ENCODE measurements around the gene CAMTA1. TPM values are rescaled to one million over a fixed set of nuclear protein-coding genes. Genes with fewer than 3 reads are reported as not detected.
A peak's percentile ranks its signal among the peaks of the same experiment; 100 is the strongest.

CAMTA1 gene
- total RNA-seq, 1 experiment from 2014 or later, result 105 TPM

DNA sequence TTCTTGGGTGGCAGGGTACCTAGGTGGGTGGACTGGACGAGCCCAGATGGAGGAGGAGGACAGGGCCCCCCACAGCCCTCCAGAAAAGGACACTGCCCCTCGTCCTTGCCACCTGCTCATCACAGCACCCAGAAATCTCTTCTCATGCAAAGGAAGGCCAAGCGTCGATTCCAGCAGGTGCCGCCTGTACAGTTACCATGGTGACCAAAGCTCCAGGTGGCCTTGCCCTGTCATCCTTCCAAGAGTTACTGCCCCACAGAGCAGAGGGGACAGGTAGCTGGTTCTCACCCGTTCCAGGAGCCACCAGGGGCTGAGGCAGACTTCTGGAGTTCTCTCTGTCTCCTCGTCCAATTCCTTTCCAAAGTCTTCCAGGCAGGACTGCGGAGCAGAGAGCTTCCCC is 865.9 kb downstream of the CAMTA1 start:
- DNase-seq (ENCODE audit: low read depth), result no peak

GRCh38 chr1:7652061-7652460 is 866.8 kb downstream of the CAMTA1 start:
- DNase-seq (ENCODE audit: low read depth), result no peak

- no peak for DNase-seq (ENCODE audit: low read depth)
Measured at GRCh38 chr1:7652515-7653098, 867.4 kb downstream of the CAMTA1 start.

GRCh38 chr1:7654725-7655124 is 869.5 kb downstream of the CAMTA1 start:
- no peak for DNase-seq (ENCODE audit: low read depth)

GRCh38 chr1:7655354-7655753 is 870.1 kb downstream of the CAMTA1 start:
- DNase-seq (ENCODE audit: low read depth), result no peak

DNA sequence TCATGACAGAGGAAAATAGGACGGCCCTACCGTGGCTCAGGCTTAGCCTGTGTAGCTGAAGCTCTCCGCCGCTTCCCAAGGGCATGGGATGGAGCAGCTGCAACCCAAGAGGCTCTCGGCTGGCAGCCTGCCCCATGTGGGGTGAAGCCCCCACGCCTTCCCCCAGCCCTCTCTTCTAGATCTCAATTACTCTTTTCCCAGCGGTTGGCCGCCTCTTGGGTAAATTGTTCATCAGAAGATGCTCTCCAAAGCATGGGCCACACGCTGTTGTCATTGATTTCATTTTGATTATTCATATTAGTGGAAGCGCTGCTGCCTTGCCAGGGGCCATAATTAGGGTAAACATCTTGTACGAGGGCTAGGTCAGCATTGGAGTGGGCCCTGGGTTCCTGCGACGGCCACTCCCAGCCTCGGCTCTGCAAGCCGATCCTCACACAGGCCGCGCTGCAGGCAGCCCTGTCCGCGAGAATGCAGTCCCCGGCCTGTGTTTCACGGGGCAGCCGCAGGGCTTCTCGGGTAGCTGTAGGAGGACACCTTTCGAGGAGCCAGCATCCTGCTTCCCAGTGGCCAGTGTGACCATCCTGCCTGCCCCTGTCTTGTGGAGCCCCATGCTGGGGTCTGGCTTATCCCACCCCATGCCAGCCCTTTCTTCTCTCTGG is 871.4 kb downstream of the CAMTA1 start:
- no peak for DNase-seq (ENCODE audit: low read depth)

GRCh38 chr1:7657287-7658016 is 872.2 kb downstream of the CAMTA1 start:
- DNase-seq (ENCODE audit: low read depth), result no peak

DNA sequence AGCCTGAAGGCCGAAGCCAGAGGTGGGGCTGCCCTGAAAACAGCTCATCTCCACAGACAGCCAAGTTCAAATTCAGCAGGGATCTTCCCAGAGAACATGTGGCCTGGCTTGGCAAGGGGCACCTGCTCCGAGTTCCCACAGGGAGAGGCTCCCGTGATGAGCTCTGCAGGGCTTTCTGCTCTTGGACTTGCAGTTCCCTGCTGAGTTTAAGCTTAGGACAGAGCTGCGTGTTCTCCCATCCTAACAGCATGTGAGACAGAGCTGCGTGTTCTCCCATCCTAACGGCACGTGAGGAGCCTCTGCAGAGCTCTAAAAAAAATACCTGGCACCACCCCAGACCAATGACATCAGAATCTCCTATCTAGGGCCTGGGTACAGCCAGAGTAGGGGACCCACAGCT is 872.8 kb downstream of the CAMTA1 start:
- no peak for DNase-seq (ENCODE audit: low read depth)

DNA sequence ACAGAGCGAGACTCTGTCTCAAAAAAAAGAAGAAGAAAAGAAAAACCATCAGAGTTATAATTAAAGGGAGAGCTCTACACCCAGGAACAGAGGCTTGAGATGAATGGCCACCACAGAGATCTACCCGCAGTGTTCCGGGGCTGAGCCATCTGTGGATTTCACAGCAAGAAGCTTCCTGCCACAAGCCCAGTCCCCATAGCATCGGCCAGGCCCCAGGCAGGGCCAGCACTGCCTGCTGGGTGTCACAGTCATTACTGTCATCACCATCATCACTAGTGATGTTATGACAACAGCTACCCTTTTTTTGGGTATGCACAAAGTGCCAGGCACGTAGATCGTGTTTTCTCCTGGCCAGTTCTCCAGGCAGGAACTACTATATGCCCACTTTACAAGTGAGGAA is 874.3 kb downstream of the CAMTA1 start:
- no peak for DNase-seq (ENCODE audit: low read depth)

- no peak for DNase-seq (ENCODE audit: low read depth)
Measured at GRCh38 chr1:7663451-7664146, 878.3 kb downstream of the CAMTA1 start.

DNA sequence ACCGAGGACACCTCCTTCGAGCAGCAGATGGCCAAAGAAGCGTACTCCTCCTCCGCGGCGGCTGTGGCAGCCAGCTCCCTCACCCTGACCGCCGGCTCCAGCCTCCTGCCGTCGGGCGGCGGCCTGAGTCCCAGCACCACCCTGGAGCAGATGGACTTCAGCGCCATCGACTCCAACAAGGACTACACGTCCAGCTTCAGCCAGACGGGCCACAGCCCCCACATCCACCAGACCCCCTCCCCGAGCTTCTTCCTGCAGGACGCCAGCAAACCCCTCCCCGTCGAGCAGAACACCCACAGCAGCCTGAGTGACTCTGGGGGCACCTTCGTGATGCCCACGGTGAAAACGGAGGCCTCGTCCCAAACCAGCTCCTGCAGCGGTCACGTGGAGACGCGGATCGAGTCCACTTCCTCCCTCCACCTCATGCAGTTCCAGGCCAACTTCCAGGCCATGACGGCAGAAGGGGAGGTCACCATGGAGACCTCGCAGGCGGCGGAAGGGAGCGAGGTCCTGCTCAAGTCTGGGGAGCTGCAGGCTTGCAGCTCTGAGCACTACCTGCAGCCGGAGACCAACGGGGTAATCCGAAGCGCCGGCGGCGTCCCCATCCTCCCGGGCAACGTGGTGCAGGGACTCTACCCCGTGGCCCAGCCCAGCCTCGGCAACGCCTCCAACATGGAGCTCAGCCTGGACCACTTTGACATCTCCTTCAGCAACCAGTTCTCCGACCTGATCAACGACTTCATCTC is 879.1 kb downstream of the CAMTA1 start:
- no peak for DNase-seq (ENCODE audit: low read depth)

DNA sequence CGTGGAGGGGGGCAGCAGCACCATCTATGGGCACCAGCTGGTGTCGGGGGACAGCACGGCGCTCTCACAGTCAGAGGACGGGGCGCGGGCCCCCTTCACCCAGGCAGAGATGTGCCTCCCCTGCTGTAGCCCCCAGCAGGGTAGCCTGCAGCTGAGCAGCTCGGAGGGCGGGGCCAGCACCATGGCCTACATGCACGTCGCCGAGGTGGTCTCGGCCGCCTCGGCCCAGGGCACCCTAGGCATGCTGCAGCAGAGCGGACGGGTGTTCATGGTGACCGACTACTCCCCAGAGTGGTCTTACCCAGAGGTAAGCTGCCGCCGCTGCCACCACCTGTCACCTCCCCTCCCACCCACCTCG is 879.6 kb downstream of the CAMTA1 start:
- DNase-seq (ENCODE audit: low read depth), result no peak

DNA sequence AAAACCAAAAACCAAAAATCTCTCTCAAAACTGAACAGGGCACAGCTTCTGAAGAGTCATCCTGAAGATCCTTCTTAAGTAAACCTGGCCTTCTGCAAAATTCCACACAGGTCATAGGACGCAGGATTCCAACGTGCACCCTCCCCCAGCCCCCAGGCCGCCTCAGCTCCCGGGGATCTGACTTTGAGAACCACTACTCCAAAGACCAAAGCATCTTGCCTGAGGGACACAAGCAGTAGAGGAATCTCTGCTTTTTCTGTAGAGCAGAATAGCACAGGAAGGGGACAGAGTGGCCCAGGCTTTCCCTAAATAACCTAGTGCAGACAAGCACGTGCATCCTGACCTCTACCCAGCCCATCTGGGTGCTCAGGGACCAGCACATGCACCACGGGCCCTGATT is 881.0 kb downstream of the CAMTA1 start:
- DNase-seq (ENCODE audit: low read depth), result no peak

DNA sequence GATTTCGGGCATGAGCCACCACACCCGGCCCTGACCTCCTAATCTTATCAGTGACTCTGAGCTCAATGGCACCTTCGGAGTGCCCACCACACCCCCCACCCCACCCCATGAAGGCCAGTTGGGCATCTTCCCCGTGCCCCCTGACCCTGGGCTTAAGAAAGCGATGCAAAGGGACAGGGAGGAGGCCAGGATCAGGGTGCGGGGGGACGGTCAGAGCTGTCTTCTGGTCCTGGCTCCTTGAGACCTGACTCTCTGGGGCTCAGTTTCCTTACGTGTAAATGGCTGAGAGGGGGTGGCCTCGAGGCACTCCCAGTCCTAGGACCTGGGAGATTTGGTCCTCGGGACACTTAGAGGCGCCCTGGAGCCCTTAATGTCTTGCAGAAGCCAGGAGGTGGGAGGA is 881.9 kb downstream of the CAMTA1 start:
- DNase-seq (ENCODE audit: low read depth), result no peak

GRCh38 chr1:7667625-7668218 is 882.5 kb downstream of the CAMTA1 start:
- peak; percentile 90 for DNase-seq (ENCODE audit: low read depth)

- peak; percentile 66 for DNase-seq (ENCODE audit: low read depth)
Measured at GRCh38 chr1:7669559-7670311, 884.5 kb downstream of the CAMTA1 start.

DNA sequence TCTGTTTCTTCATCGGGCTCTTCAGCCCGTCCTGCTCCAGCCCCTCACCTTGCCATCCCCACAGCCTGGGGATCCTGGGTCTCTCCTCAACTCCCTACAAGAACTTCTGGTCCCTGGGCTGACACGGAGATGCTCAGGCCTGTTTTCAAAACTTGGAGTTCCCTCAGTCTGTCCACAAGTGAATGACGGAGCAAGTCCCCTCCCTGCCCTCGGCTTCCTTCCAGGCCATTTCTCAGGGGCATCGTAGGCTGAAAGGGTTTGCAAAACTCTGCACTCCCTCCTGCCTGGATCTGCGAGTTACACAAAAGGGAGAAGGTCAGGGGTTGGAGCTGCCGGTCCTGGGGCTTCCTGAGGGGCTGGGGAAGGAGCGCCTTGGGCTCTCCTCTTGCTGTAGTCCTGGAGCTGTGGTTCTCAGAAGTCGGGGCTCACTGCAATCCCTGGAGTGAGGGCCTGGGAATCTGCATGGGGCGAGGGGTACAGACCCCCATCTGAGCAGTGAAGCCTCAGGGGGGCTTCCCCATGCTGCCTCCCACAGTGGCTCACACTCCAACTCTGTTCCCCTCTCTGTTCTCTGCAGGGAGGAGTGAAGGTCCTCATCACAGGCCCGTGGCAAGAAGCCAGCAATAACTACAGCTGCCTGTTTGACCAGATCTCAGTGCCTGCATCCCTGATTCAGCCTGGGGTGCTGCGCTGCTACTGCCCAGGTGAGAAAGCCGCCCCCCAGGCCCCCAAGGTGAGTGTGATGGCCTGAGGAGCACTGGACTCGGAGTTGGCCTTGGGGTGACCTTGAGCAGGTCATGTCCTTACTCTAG is 885.3 kb downstream of the CAMTA1 start:
- no peak for DNase-seq (ENCODE audit: low read depth)

GRCh38 chr1:7671146-7671465 is 885.9 kb downstream of the CAMTA1 start:
- DNase-seq (ENCODE audit: low read depth), result no peak

DNA sequence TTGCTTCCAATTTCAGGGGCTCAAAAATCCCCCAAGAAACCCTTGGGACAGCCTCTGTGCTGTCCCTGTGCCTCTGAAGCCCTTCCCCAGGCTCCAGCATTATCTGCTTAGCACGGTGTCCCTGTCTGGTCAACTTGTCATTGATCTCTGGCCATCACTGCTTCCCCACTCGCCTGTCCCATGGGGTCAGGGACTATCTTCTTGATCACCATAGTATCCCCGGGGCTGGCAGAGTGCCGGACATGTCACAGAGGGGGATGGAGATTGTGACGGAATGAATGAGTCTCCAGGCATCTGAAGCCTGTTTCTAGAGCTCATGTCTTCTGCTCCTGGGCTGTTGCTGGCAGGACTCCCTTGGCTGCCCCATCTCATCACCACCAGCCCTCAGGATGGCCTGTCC is 886.4 kb downstream of the CAMTA1 start:
- no peak for DNase-seq (ENCODE audit: low read depth)

GRCh38 chr1:7672864-7673263 is 887.6 kb downstream of the CAMTA1 start:
- DNase-seq (ENCODE audit: low read depth), result no peak
